ENCODE results near the gene BNIP5. TPM values are rescaled to one million over a fixed set of nuclear protein-coding genes. Genes with fewer than 3 reads are reported as not detected.

BNIP5 gene
- total RNA-seq, 2 donors from 2014 or later = 11.4 to 14.4 TPM

GRCh38 chr6:36285187-36285671 is 51.5 kb downstream of the BNIP5 start:
- ATAC-seq (no peak), DNase-seq (no peak)
- intact Hi-C loops (cut with DNase I, micrococcal nuclease) = no loop called here

DNA sequence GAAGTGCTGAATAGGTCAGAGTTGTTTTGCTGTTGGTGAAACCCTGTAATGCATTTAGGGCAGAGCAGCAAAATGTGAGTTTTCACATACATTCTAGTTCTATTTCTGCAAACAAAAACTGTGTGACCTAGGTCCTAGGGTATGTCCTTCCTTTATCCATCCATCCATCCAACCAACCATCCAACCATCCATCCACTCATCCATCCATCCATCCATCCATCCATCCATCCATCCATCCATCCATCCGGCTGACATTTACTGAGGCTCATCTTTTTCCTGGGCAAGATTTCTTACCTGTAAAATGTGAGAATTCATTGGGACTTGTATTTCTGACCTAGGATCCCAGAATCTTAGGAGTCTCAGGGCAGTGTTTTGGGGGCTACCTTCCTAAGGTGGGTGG is 52.3 kb downstream of the BNIP5 start:
- intact Hi-C loops (cut with DNase I, micrococcal nuclease) = no loop called here
- ATAC-seq (no peak), DNase-seq (no peak)

GRCh38 chr6:36283608-36284007 is 53.1 kb downstream of the BNIP5 start:
- no peak for ATAC-seq
- no peak for DNase-seq
- intact Hi-C loops (cut with DNase I, micrococcal nuclease) = no loop called here

GRCh38 chr6:36280983-36281382 is 55.7 kb downstream of the BNIP5 start:
- no peak for ATAC-seq
- DNase-seq = no peak
- intact Hi-C loops (cut with DNase I, micrococcal nuclease) = no loop called here

GRCh38 chr6:36280467-36280866 is 56.2 kb downstream of the BNIP5 start:
- intact Hi-C loops (cut with DNase I, micrococcal nuclease) = no loop called here
- no peak for ATAC-seq
- DNase-seq = no peak

- DNase-seq = no peak
- no peak for ATAC-seq
- intact Hi-C loops (cut with DNase I, micrococcal nuclease) = no loop called here
Measured at GRCh38 chr6:36277946-36278470, 58.7 kb downstream of the BNIP5 start.

GRCh38 chr6:36276581-36277536 is 59.8 kb downstream of the BNIP5 start:
- no peak for ATAC-seq
- intact Hi-C loops (cut with DNase I, micrococcal nuclease) = no loop called here
- DNase-seq = no peak

- intact Hi-C loops (cut with DNase I, micrococcal nuclease) = no loop called here
- no peak for DNase-seq
- peak; percentile 64 for ATAC-seq
Measured at GRCh38 chr6:36273802-36274514, 62.7 kb downstream of the BNIP5 start.

- intact Hi-C loops (cut with DNase I, micrococcal nuclease) = no loop called here
Measured at GRCh38 chr6:36273067-36273466, 63.6 kb downstream of the BNIP5 start.

DNA sequence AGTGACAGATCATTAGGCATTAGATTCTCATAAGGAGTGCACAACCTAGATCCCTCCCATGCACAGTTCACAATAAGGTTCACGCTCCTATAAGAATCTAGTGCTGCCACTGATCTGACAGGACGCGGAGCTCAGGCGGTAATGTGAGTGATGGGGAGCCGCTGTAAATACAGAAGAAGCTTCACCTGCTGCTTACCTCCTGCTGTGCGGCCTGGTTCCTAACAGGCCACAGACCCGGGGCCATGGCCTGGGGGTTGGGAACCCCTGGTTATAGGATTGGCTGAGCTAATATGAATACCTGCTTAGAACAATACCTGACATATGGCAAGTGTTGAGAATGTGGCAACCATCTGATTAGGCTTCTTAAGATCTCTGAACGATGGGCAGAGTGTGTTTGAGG is 64.5 kb downstream of the BNIP5 start:
- DNase-seq (no peak), ATAC-seq (no peak)
- intact Hi-C loops (cut with DNase I, micrococcal nuclease) = no loop called here

More at GRCh38 chr6:36273067-36273466, 63.6 kb downstream of the BNIP5 start:
- DNase-seq (no peak), ATAC-seq (no peak)

DNA sequence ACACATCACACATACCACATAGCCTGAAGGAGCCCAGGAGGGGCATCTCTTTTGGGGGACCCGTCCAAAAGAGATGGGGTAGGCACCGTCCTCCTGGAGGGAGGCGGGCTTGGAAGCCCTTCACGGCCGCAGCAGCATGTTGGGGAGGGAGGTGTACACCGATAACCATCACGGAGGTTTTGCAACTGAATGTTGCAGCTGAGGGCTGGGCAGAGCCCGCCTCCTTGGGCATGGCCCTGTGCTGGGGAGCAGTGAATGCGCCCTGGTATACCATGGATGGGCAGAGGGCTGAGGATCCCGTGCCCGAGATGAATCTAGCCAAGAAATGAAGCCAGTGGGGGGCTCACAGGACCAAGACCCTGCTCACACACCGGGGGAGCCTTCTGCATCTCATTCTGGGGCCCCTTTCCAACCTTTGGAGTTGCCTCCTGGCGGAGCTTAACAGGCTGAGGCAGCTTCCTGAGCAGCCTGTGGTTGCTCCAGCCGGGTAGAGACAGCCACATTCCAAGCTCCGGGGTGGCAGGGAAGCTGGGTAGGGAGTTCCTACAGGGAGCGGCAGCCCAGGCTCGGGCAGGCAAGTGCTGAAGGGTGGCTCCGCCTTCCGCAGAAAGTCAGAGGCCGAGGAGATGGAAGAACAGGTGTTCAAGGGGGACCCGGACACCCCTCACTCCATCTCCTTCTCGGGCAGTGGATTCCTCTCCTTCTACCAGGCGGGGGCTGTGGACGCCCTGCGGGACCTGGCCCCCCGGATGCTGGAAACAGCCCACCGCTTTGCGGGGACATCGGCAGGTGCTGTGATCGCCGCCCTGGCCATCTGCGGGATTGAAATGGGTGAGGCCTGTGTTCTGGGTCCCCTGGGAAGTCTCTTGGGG is 66.6 kb downstream of the BNIP5 start, which contains the start of gene PNPLA1:
TSS of gene PNPLA1 (plus strand) at position 227 of the 872 bp plus-strand sequence. CDS start at position 627, 400 bp downstream.
- ATAC-seq = no peak
- intact Hi-C loops (cut with DNase I, micrococcal nuclease) = no loop called here
- no peak for DNase-seq

DNA sequence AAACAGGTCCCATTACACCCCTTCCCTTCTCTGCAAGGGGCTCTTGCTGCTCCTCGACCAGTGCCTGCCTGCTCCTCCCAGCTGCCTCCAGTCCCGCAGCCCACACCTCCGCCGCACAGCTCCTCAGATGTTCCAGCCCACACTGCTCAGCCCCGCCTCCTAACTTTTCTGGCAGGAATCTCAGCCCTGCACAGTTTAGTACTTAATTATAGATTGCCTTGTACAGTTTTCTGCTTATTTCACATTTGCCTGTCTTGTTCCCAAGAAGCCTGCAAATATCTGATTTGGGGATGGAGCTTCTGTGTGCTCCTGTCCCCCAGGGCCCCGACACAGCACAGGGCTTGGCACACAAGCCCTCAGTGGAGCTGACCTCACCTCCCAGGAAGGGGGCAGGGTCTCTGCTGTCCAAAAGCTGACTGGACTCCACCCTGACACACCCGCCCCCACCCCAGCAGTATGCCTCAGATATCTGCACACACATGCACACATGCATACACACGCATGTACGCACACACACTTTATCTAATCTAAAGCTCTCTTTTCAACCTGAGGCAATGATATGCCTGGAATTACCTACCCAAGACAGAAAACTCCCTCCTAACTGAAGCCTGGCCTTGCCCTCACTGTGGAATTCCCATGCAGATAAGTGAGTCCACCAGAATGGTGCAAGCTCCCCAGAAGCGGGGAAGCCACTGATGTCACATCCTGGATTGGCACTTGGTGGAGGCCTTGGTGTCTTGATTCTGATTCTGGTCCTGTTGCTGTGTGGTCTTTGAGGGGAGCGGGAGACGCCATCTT is 68.0 kb downstream of the BNIP5 start:
- DNase-seq = peak in 1 of 2 donors; percentile 28
- intact Hi-C loops (cut with DNase I, micrococcal nuclease) = no loop called here
- peak; percentile 81 for ATAC-seq

DNA sequence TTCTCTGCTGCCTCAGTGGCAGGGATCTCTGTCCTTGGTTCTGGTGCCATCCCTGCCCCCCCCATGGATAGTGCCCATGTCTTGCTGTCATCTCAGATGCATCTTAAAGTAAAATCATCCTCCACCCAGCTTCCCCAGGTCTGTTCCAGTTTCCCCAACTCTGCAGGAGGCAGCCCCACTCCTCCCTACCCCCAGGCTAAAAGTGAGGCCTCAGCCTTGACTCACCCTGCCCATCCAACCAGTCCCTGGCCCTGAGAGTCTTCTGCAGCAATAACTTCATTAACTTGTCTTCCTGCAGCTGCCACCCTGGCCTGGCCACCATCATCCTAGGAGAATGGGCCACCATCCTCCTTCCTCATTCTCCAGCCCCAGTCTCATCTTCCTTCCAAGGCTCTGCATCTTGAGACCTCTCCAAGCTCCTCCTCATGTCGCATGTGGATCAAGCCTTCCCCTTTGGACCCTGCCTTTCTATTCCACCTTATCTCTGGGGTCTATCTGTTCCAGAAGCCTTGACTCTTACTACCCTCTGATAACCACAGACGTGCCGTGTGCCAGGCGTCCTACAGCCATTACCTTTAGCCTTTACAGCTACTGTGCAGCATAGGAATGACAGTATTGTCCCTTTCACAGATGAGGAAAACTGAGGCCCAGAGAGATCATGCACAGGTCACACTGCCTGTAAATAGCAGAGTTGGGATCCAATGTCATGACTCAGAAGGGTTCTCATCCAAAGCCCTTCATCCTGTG is 68.8 kb downstream of the BNIP5 start:
- DNase-seq (no peak), ATAC-seq (no peak)
- intact Hi-C loops (cut with DNase I, micrococcal nuclease) = no loop called here

DNA sequence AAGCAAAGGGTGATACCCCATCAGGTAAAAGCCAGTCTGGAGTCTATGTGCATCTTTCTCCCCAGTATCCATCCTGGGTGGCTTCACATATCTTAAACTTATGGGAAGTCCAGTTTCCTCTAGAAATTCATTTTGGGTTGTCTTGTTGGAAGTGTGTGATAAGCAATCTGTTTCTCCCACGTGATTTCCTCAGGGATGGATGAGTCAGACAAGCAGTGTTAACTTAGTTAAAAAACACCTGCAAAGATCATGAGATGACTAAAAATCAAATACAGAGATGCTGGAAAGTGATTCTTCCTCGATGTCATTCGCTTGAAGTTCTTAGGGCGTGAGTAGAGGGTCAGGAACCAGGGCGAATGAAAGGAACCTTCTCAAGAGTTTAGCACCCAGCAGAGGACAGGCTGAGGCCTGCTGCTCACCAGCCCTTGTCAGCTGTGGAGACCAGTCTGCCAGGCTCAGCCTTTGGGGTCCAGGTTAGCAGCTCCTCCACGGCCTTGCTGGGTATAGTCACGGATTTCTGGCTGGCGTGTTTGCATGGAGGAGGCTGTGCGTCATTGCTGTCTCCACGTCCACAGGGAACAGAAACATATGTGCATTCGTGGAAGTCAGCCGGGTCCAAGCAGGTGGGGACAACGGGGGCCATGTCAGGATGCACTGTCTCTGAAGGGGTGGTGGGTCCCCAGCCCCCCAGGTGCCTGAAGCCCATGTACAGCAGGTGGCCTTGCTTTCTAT is 69.6 kb downstream of the BNIP5 start:
- intact Hi-C loops (cut with DNase I, micrococcal nuclease) = no loop called here
- DNase-seq (no peak), ATAC-seq (no peak)
